BJ (cell line): Measurements from ENCODE around the gene WFDC9. TPM values are rescaled to one million over a fixed set of nuclear protein-coding genes. Genes with fewer than 3 reads are reported as not detected.
A peak's percentile ranks its signal among the peaks of the same experiment; 100 is the strongest.

Experiments used
- CTCF ChIA-PET: fragments of 350-600 bp; formaldehyde crosslinking; extraction: SDS; loops from one replicate; lab custom pipeline; 2021; ENCODE audit warnings: antibody characterized with exemption, inconsistent platforms; lab: Yijun Ruan, JAX
- POLR2A ChIA-PET: fragments of 300-600 bp; sonication (Branson Sonifier 250); formaldehyde crosslinking; extraction: SDS; loops from one replicate; lab custom pipeline; 2021; ENCODE audit warnings: antibody characterized with exemption; lab: Charles Lee
- DNase-seq: peaks from one replicate; pipeline ENCODE4 v3.0.0-alpha.2; 2011; ENCODE audit warnings: low read depth
- H3K27me3 ChIP-seq: 2 replicates; pipeline ENCODE4 v1.6.0; 2011; ENCODE audit warnings: low read length; ENCODE audit not compliant: control insufficient read depth, insufficient read depth
- H3K36me3 ChIP-seq: 2 replicates; pipeline ENCODE4 v1.5.1; 2011; ENCODE audit warnings: low read length; ENCODE audit not compliant: control insufficient read depth, insufficient read depth
- H3K4me3 ChIP-seq: 2 replicates; pipeline ENCODE4 v1.5.1; 2011; ENCODE audit warnings: low read depth, mild to moderate bottlenecking, control low read depth, low read length
- CTCF ChIP-seq: IDR thresholded peaks from 2 replicates; pipeline ENCODE4 v1.5.1; 2011; ENCODE audit warnings: low read depth, mild to moderate bottlenecking, control low read depth, inconsistent platforms, low read length, moderate library complexity; ENCODE audit not compliant: insufficient read depth
- polyA plus RNA-seq: library from polyadenylated mRNA; depleted of rRNA; stranded (reverse); fragments of >200 nt; gene quantifications from 2 replicates; pipeline ENCODE4 v1.2.3, GENCODE V29; 2011

The WFDC9 gene
- polyA plus RNA-seq, 1 experiment = not detected

GRCh38 chr20:45617591-45617990, 13.5 kb downstream of the WFDC9 start:
- ChIA-PET POLR2A (no interaction called here), CTCF (interaction anchor here (1.2 to 3.5 kb wide), 3 partner anchors 10 to 123 kb away, joined by 3 to 13 read pairs (median 3); partner anchors contain the start of gene WFDC10A)
- no peaks in the 10 kb centered on the region for H3K36me3 ChIP-seq
- DNase-seq = no peak
- no peak for TF ChIP-seq CTCF
- no peak overlapping the region for H3K4me3 ChIP-seq
- H3K27me3 ChIP-seq = no peaks in the 10 kb centered on the region

- H3K4me3 ChIP-seq = no peak overlapping the region
- POLR2A ChIA-PET = no interaction called here
- no peaks in the 10 kb centered on the region for H3K36me3 ChIP-seq
- no peak for TF ChIP-seq CTCF
- CTCF ChIA-PET = no interaction called here
- no peak for DNase-seq
- H3K27me3 ChIP-seq = no peaks in the 10 kb centered on the region
These were observed 18.8 kb downstream of the WFDC9 start for GRCh38 chr20:45612314-45612713.

GRCh38 chr20:45611054-45611453, 20.0 kb downstream of the WFDC9 start:
- Histone ChIP-seq H3K4me3 (no peak overlapping the region), H3K36me3 (no peaks in the 10 kb centered on the region), H3K27me3 (no peaks in the 10 kb centered on the region)
- POLR2A ChIA-PET = no interaction called here
- peak; percentile 48 for DNase-seq
- CTCF ChIA-PET = interaction anchor here (1.1 to 2.5 kb wide), 3 partner anchors 18 to 160 kb away, joined by 3 to 10 read pairs (median 4); partner anchors contain the start of gene WFDC10A
- no peak for TF ChIP-seq CTCF

- Histone ChIP-seq H3K4me3 (no peak overlapping the region), H3K27me3 (no peaks in the 10 kb centered on the region), H3K36me3 (no peaks in the 10 kb centered on the region)
- CTCF ChIA-PET = no interaction called here
- TF ChIP-seq CTCF = no peak
- no peak for DNase-seq
- POLR2A ChIA-PET = no interaction called here
These were observed 23.3 kb downstream of the WFDC9 start for GRCh38 chr20:45607810-45608209.

- no peak for DNase-seq
- ChIA-PET POLR2A (no interaction called here), CTCF (interaction anchor here (3.8 kb wide), 1 partner anchor 176 kb away, joined by 38 read pairs; no protein-coding TSS in a partner anchor)
- Histone ChIP-seq H3K36me3 (no peaks in the 10 kb centered on the region), H3K27me3 (peaks cover 1% of the 10 kb centered on the region; the same call in 1 of the 2 replicates), H3K4me3 (no peak overlapping the region)
- TF ChIP-seq CTCF = no peak
These were observed 35.8 kb downstream of the WFDC9 start for GRCh38 chr20:45595235-45595634.
